ENCODE data around the gene IDE.

DNA sequence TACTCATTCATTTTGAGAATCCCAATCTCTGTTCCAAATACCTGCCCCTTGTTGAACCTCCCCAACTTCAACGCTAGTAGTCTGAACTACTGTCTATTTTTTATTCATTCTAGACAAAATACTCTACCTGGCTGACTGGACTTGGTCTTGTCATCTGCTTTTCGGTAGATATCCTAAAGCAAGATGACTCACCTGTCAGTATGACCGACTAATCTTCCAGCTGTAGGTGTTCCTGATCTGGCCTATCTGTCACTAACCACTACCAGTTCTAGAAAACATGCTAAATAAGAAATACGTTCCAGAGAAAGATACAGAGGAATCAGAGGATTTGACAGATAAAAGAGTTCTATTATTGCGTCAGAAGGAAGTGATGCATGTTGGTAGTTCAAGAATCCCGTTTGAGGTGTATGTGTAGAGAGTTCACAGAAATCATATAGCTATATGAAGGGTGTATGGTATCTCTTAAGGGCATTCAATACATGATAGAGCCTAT is 81.1 kb downstream of the IDE start:
- TF ChIP-seq CTCF (conservative IDR thresholded peaks at IDR 0.05) (no peak), ZFX (IDR thresholded peaks at IDR 0.05) (no peak)
